ENCODE results near the gene SLC6A11. TPM values are rescaled to one million over a fixed set of nuclear protein-coding genes. Genes with fewer than 3 reads are reported as not detected.

The SLC6A11 gene
- total and polyA plus RNA-seq, 9 of the 15 experiments (the other 6 are each of a cell fraction or from before 2014, with no cell fraction given) = 0.04 TPM; not detected in 8

- TF ChIP-seq ZBTB34 (CRISPR knock-in tag; IDR thresholded peaks at IDR 0.05) = no peak
- TF ChIP-seq ZNF449 (CRISPR knock-in tag; IDR thresholded peaks at IDR 0.05) = no peak
- no peak for TF ChIP-seq CREM (IDR thresholded peaks at IDR 0.05; ENCODE audit: low read depth)
These were observed 173.0 kb downstream of the SLC6A11 start (continued) for GRCh38 chr3:10988991-10989484.

Other genes with a start within 250 kb of the SLC6A11 start
- gene SLC6A1, start 176.5 kb downstream of the SLC6A11 start, total RNA-seq (2014; rRNA removed) = not detected in 2 replicates
- gene SLC6A1, start 176.5 kb downstream of the SLC6A11 start, total RNA-seq (2014; rRNA removed; fragmentation: Illumina TruSeq; extraction: Trizol) = not detected in 2 replicates
- not detected in 2 replicates for gene SLC6A1, start 176.5 kb downstream of the SLC6A11 start, total RNA-seq (2015; rRNA removed; fragmentation: Illumina TruSeq; extraction: Trizol)
- gene SLC6A1, start 176.5 kb downstream of the SLC6A11 start, total RNA-seq (2021) = not detected in 2 replicates
- not detected in 2 replicates for gene SLC6A1, start 176.5 kb downstream of the SLC6A11 start, polyA plus RNA-seq (2011; rRNA removed)
- gene SLC6A1, start 176.5 kb downstream of the SLC6A11 start, polyA plus RNA-seq (2014; fragmentation: Illumina TruSeq; extraction: Trizol) = not detected in 2 replicates
- gene SLC6A1, start 176.5 kb downstream of the SLC6A11 start, polyA plus RNA-seq (2014; fragmentation: Nextera tagmentation; extraction: Ambion mirVana) = not detected
- not detected in 2 replicates for gene SLC6A1, start 176.5 kb downstream of the SLC6A11 start, polyA plus RNA-seq (2014; rRNA removed)

Data from K562 (cell line).